Measurements from ENCODE around the gene TRAK2.
A peak's percentile ranks its signal among the peaks of the same experiment; 100 is the strongest.

Gene TRAK2

DNA sequence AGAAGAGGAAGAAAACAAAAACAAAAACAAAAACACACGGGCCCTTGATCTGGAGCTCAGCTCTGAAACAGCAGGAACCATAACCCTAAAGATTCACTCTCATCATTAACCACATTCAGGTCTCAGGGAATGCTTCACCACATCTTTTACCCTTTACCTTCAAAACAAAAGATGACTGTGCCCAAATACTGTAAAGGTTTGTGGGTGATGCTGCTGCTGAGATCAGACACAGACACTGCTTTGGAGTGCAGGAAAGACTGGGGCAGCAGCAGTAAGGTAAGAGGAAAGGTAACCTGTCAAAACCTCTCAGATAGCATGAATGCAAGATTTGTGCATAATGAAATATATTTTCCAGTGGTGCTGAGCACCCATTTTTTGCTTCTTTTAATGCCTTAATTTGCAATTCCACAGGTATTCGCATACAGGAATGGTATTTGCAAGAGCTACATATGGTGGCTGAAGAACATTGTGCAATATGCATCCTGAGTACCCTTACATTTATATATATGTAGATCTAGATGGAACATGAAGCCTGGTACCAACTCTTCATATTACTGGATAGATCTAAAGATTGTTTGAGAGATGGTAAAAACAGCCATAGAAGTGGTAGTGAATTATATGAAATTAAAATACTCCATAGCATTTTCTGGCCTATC lies 90.1 kb downstream of the TRAK2 start:
- peak; percentile 11 for DNase-seq

DNA sequence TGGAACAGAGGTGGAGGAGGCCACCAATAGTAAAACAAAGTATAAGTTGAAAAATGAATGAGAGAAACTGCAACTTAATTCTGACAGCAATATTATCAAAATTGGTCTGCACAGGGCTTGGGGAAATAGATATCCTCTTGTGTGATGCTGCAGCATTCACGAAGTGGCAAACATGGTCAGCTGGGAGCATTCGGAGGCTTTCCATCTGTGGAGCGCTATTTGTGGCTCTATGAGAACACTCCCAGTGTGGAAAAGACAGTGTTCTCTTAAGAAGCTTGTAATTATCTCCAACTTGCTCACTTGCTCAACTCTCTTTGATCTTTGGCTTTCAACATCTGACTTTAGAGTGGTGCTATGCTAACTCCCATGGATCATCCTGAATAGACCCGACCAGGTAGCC lies 91.0 kb downstream of the TRAK2 start:
- DNase-seq, result no peak

- DNase-seq, result peak; percentile 25
Observed at GRCh38 chr2:201358684-201359083, 92.6 kb downstream of the TRAK2 start.

DNA sequence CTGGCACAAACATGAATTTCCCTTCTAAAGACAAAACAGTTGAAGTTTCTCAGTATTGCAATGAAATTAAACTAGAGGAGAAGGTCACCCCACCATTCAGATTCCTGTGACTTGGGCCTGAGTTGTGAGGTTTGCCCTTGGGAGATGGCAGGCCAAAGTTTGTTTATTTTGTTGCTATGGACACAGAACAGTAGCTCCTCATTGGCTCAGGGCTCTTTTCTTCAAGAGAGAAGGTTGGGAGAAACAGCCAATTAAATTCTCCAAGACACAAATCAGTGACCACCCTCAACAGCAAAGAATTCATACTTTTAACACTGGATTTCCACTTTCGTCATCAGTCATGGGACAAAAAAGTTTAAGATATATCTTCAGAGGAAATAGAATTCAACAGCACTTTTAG lies 94.0 kb downstream of the TRAK2 start, which contains the start of gene FLACC1:
FLACC1 (minus strand) TSS at position 125 of the 400 bp plus-strand sequence. CDS start 5,941 bp downstream, outside the sequence.
- peak; percentile 3 for DNase-seq

DNA sequence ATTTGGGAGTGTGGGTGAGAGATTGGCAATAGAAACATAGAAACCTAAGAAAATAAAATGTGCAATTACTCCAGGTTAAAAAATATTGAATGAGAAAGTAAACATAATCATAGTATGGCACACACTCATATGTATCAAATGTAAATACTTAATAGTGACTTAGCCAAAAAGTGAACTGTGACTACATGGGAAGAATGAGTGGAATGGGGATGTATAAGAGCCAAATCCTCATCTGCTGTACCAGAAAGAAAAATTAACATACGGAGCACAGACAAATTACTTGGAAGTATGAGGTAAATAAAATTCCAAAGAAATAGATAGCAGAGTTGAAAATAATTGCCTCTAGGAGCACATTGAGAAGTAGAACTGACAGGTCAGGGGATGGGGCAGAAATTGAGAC lies 98.1 kb downstream of the TRAK2 start:
- DNase-seq, result no peak

- DNase-seq, result no peak
Observed at GRCh38 chr2:201350879-201351278, 100.4 kb downstream of the TRAK2 start.

DNA sequence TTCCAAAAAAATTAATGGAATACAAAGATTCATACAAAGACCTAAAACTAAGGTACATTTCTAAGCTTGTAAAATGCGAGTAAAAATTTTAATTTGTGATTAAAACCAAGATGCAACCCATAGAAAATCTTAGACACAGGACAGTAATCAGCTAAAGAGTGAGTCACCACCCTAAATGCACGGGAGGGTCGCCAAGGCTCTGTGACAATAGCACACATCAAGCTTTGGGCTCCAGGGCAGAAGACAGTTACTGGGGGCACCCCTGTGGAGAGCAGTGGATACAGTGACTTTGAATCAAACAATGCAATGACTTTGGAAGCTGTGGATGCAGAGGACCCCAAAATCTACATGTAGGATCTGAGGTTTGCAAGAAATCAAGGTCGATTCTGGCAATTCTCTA lies 101.7 kb downstream of the TRAK2 start:
- no peak for DNase-seq

DNA sequence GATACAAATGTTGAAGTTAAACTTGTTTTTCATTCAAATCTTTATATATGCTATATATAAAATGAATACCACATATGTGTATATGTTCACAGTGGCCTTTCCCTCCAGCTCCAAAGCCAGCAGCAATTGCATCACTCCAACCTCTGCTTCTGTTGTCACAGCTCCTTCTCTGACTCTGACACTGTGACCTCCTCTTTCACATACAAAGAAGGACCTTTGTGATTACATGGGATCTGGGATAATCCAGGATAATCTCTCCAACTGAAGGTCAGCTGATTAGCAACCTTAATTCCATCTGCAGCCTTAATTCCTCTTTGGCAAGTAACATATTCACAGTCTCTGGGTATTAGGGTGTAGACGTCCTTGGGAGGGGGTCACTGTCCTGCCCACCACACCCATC lies 102.5 kb downstream of the TRAK2 start:
- DNase-seq, result no peak

GRCh38 chr2:201347138-201347537 lies 104.1 kb downstream of the TRAK2 start:
- DNase-seq, result no peak

GRCh38 chr2:201345625-201346213 lies 105.5 kb downstream of the TRAK2 start:
- DNase-seq, result no peak

- DNase-seq, result no peak
Observed at GRCh38 chr2:201344663-201345366, 106.4 kb downstream of the TRAK2 start.

DNA sequence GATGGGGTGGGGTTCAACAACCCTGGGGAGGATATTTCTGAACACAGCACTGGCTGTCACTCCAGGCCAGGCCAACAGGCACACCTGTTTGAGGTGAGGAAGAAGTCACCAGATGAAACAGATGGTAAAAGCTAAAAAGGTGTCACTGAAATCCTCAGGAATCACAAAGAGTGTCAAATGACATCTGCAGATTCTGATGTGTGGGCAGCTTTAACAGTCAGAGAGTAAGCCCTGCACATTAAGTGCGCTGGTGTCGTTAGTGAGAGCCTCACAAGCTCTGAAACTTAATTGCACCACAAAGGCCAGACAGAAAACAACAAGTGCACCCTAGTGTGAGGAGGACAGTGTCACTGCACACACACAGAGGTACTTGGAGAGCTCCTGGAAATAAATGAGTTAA lies 107.7 kb downstream of the TRAK2 start:
- DNase-seq, result no peak

DNA sequence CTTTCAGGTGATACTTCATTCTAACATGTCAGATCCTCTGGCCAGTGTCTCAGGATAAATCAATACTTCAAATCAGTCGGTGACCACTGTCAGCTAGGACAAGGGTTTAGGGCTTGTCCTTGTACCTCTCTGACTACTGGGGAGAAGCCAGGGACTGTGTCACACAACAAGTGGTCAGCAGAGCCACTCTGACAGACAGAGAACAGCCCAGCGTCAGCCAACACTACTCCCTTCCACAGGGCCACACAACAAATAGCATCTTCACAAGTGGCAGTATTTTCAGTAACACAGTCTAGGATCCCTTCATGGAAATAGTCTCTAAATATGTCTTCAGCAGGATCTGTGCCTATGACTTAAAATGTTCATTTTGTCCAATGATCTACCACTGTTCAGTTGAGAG lies 108.3 kb downstream of the TRAK2 start:
- no peak for DNase-seq

DNA sequence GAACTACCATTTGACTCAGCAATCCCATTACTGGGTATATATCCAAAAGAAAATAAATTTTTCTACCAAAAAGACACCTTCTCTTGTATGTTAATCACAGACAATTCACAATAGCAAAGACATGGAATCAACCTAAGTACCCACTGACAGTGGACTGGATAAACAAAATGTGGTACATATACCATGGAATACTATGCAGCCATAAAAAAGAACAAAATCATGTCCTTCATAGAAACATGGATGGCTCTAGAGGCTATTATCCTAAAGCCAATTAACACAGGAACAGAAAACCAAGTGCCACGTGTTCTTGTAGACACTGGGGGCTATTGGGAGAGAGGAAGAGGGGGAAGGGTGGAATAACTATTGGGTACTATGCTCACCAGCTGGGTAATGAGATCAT lies 121.8 kb downstream of the TRAK2 start:
- DNase-seq, result no peak

DNA sequence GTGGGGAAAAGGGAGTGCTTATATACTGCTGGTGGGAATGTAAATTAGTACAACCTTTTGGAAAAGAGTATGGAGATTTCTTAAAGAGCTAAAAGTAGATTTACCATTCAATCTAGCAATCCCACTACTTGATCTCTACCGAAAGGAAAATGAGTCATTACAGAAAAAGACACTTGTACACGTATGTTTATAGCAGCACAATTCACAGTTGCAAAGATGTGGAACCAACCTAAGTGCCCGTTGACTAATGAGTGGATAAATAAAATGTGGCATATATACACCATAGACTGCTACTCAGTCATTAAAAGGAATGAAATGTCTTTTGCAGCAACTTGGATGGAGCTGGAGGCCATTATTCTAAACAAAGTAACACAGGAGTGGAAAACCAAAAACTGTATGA lies 123.6 kb downstream of the TRAK2 start:
- DNase-seq, result no peak
